Lower lobe of right lung (tissue), 2 donors: ENCODE data around the gene SEC23B. TPM values are rescaled to one million over a fixed set of nuclear protein-coding genes. Genes with fewer than 3 reads are reported as not detected.
"Not testable (repeated sequence)": the region's sequence is repeated elsewhere in the genome, so short reads cannot be mapped to it uniquely, and the experiment has no call there.

Experiments
- ATAC-seq, 2 donors: fragments of 200-7000 bp; cut with Tn5 transposase; one replicate each; pipeline ENCODE4 v1.9.1; 2020 to 2022; ENCODE audit warnings: mild to moderate bottlenecking in 2 of 2, moderate library complexity in 2 of 2
- DNase-seq: peaks from one replicate; pipeline ENCODE4 v3.0.0-alpha.2; 2020
- H3K27ac ChIP-seq: fragments of 200-600 bp; one replicate; pipeline ENCODE4 v1.8.0; 2022
- H3K27me3 ChIP-seq: fragments of 200-600 bp; one replicate; pipeline ENCODE4 v1.8.0; 2022; ENCODE audit warnings: low read depth
- H3K36me3 ChIP-seq: fragments of 200-600 bp; one replicate; pipeline ENCODE4 v1.8.0; 2022; ENCODE audit warnings: mild to moderate bottlenecking
- H3K4me1 ChIP-seq: fragments of 200-600 bp; one replicate; pipeline ENCODE4 v1.8.0; 2022
- H3K4me3 ChIP-seq: fragments of 200-600 bp; one replicate; pipeline ENCODE4 v1.8.0; 2022; ENCODE audit warnings: mild to moderate bottlenecking
- H3K9me3 ChIP-seq: fragments of 200-600 bp; one replicate; pipeline ENCODE4 v1.8.0; 2022
- CTCF ChIP-seq: fragments of 200-600 bp; IDR thresholded peaks from one replicate; pipeline ENCODE4 v1.8.0; 2022; ENCODE audit warnings: antibody characterized with exemption, mild to moderate bottlenecking
- intact Hi-C: fragments of 100-400 bp; cut with DNase I; formaldehyde crosslinking; loops from one replicate; pipeline ENCODE4 v1.11.0; 2022
- total RNA-seq: library from RNA; stranded (reverse); fragmentation: NEBNext Ultra II Directional; extraction: Animal tissue kit (Norgen Biotek cat#: 25700); gene quantifications from one replicate; pipeline ENCODE4 v1.2.1, GENCODE V29; 2021
- donor health status: DM: no; HTN: yes; CAD: no; lungs with severe emphysema.

Gene SEC23B
- total RNA-seq, 1 donor from 2014 or later: 51.2 TPM

- no peak for TF ChIP-seq CTCF
- ATAC-seq: peak in 1 of 2 donors; percentile 56
- H3K36me3 ChIP-seq: peaks cover 82% of the 10 kb centered on the region
- H3K27me3 ChIP-seq: no peaks in the 10 kb centered on the region
- H3K27ac ChIP-seq: no peak overlapping the region
- peaks cover 30% of the 10 kb centered on the region for H3K4me1 ChIP-seq
- H3K4me3 ChIP-seq: no peak overlapping the region
- intact Hi-C loops: no loop called here
- H3K9me3 ChIP-seq: no peaks in the 10 kb centered on the region
- DNase-seq: no peak
Measured at GRCh38 chr20:18513208-18513607, 5.5 kb downstream of the SEC23B start.

- H3K27ac ChIP-seq: no peak overlapping the region
- peak; percentile 45 to 67 for ATAC-seq
- peaks cover 82% of the 10 kb centered on the region for H3K36me3 ChIP-seq
Measured at GRCh38 chr20:18514127-18514526, 6.4 kb downstream of the SEC23B start.

GRCh38 chr20:18515973-18516372 is 8.2 kb downstream of the SEC23B start:
- ATAC-seq (no peak), DNase-seq (no peak)
- intact Hi-C loops: no loop called here
- peaks cover 15% of the 10 kb centered on the region for H3K4me1 ChIP-seq
- H3K36me3 ChIP-seq: peaks cover 71% of the 10 kb centered on the region
- H3K9me3 ChIP-seq: no peaks in the 10 kb centered on the region
- no peaks in the 10 kb centered on the region for H3K27me3 ChIP-seq
- TF ChIP-seq CTCF: no peak
- no peak overlapping the region for H3K4me3 ChIP-seq
- H3K27ac ChIP-seq: no peak overlapping the region

More at GRCh38 chr20:18514127-18514526, 6.4 kb downstream of the SEC23B start:
- no peak overlapping the region for H3K4me3 ChIP-seq
- H3K27me3 ChIP-seq: no peaks in the 10 kb centered on the region
- no peaks in the 10 kb centered on the region for H3K9me3 ChIP-seq
- H3K4me1 ChIP-seq: peaks cover 21% of the 10 kb centered on the region
- no peak for TF ChIP-seq CTCF
- DNase-seq: no peak
- intact Hi-C loops: no loop called here

- H3K27me3 ChIP-seq, H3K9me3 ChIP-seq, H3K4me1 ChIP-seq, DNase-seq, H3K4me3 ChIP-seq, intact Hi-C loops, ATAC-seq, H3K27ac ChIP-seq: not testable (repeated sequence)
- H3K36me3 ChIP-seq: peaks cover 50% of the 10 kb centered on the region
Measured at GRCh38 chr20:18522066-18522465, 14.3 kb downstream of the SEC23B start.

- intact Hi-C loops: no loop called here
- H3K36me3 ChIP-seq: peaks cover 52% of the 10 kb centered on the region
- H3K9me3 ChIP-seq: no peaks in the 10 kb centered on the region
- H3K4me1 ChIP-seq: no peaks in the 10 kb centered on the region
- no peaks in the 10 kb centered on the region for H3K27me3 ChIP-seq
- TF ChIP-seq CTCF: no peak
- ATAC-seq (no peak), DNase-seq (no peak)
- H3K4me3 ChIP-seq: no peak overlapping the region
- H3K27ac ChIP-seq: no peak overlapping the region
Measured at GRCh38 chr20:18523066-18523465, 15.3 kb downstream of the SEC23B start.

- TF ChIP-seq CTCF: no peak
- H3K4me1 ChIP-seq: no peaks in the 10 kb centered on the region
- no peak overlapping the region for H3K4me3 ChIP-seq
- H3K9me3 ChIP-seq: no peaks in the 10 kb centered on the region
- no peak for DNase-seq
- peaks cover 67% of the 10 kb centered on the region for H3K36me3 ChIP-seq
- H3K27ac ChIP-seq: no peak overlapping the region
- no peaks in the 10 kb centered on the region for H3K27me3 ChIP-seq
- no peak for ATAC-seq
- intact Hi-C loops: no loop called here
Measured at GRCh38 chr20:18524646-18525045, 16.9 kb downstream of the SEC23B start.

GRCh38 chr20:18526761-18527160 is 19.0 kb downstream of the SEC23B start:
- H3K27ac ChIP-seq, H3K4me1 ChIP-seq, H3K4me3 ChIP-seq, H3K9me3 ChIP-seq, H3K27me3 ChIP-seq, intact Hi-C loops, DNase-seq, ATAC-seq: not testable (repeated sequence)
- peaks cover 80% of the 10 kb centered on the region for H3K36me3 ChIP-seq
